Stimulated activated CD8-positive, alpha-beta memory T cell treated with anti-CD3 and anti-CD28 coated beads, Interleukin-12 subunit alpha, Interleukin-12 subunit beta, amount 100 ng/mL, for 4 hours (primary cell): ENCODE results near the gene DCXR.

Source experiments
- DNase-seq: peaks from one replicate; pipeline ENCODE4 v3.0.0-alpha.2; 2020; ENCODE audit warnings: low read depth

The DCXR gene

GRCh38 chr17:82022310-82022980, 15.1 kb downstream of the DCXR start, which contains the start of gene CENPX:
TSS of gene CENPX (minus strand) at chr17:82022878. CDS start at chr17:82022861, 17 bp downstream.
- no peak for DNase-seq

DNA sequence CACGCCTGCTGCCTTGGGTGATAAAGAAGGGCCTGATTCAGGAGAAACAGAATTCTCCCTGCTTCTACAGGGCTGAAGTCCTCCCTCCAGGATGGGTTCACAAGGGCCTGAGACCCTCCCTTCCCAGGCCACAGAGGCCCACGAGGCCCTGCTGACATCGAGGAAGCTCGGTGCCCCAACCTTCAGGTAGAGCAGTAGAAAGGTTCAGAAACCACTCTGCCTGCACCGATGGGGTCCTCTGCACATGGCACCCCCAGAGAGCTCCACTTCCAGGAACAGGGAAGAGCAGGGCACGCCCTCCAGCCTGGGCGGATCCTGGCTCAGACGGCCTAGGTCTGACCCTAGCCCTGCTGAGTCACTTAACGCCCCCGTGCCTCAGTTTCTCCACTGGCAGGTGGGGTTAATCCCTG, 15.6 kb downstream of the DCXR start:
- DNase-seq = no peak

DNA sequence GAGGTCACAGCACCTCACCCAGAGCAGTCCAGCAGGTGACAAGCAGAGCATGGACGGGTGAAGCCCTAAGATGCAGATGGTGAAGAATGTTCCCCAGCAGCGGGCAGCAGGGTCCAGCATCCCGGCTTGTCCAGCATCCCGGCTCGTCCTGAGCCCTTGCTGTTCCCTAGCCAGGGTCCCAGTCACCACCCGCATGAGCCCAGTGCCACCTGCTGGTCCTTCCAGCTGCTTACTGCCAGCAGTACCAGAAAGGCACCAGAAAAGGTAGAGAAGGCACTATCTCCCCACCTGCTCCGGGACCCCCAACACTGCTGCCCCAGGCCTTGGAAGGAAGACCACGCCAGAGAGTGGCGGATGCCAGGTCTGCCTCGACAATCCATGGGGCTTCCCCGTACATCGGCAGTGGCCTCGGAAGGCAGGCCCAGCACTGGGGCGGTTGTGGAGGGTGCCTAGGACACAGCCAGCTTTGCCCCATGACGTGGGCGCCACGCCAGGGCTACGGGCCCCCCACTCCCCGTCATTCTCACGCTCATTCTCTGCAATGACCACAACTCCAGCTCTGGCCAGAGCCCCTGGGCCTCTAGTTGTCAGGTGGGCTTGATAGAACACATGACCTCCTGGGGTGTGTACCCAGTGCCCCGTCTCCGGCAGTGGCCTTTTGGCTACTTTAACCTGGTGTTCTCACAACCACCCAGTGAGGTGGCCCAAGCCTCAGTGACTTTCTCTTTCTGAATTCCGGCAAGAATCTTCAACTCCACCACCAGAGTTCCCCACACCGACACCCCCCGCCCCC, 16.2 kb downstream of the DCXR start:
- peak; percentile 27 for DNase-seq

GRCh38 chr17:82020572-82021106, 16.9 kb downstream of the DCXR start:
- DNase-seq = no peak

GRCh38 chr17:82019690-82020571, 17.6 kb downstream of the DCXR start:
- peak; percentile 27 for DNase-seq

DNA sequence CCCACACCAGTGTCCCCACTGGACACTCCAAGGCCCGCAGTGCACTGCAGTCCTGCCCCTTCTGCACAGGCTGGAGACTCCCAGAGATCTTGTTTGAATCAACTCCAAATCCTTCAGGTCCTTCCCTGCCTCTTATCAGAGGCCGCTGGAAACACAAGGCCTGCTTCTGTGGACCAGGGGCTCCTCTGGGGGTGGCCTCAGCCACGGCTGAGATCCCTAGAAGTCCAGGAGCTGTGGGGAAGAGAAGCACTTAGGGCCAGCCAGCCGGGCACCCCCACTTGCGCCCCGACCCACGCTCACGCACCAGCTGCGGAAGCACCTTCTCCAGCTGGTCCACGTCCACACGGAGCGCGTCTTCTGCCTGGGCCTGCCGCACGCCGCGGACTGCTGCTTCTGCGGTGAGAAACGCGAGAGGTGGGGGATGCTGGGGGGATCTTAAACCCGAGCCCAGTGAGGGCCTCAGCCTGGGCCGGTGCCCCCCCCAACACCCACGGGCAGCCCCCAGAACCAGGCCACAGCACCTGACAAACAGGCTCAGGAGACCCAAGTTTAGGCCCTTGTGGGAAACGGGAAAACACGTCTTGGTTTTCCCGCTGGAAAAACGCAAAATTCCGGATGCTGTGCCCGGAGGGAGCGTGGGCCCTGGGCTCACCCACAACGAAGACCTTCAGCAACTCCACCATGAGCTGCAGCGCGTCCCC, 18.4 kb downstream of the DCXR start:
- DNase-seq = no peak

GRCh38 chr17:82018152-82018988, 19.1 kb downstream of the DCXR start:
- DNase-seq = no peak

GRCh38 chr17:82017612-82018151, 19.8 kb downstream of the DCXR start:
- no peak for DNase-seq

DNA sequence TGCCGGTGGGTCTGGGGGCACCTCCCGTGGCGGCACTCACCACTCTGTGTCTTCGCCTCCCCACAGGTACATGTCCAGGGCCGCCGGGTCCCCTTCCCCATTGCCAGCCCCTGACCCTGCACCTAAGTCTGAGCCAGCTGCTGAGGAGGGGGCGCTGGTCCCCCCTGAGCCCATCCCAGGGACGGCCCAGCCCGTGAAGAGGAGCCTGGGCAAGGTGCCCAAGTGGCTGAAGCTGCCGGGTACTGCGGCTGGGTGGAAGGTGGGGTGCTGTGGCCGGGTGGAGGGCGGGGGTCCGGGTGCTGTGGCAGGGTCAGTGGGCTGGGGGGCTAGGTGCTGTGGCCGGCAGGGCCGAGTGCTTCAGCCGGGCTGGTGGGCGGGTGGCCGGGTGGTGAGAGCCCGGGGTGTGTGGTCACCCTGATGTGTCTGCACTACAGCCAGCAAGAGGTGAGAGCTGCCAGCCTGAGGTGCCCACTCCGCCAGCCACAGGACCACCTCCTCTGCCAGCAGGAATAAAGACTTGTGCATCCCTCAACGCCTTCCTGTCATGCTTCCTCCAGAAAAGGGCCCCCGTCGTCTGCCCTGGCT, 20.5 kb downstream of the DCXR start:
- DNase-seq = no peak

DNA sequence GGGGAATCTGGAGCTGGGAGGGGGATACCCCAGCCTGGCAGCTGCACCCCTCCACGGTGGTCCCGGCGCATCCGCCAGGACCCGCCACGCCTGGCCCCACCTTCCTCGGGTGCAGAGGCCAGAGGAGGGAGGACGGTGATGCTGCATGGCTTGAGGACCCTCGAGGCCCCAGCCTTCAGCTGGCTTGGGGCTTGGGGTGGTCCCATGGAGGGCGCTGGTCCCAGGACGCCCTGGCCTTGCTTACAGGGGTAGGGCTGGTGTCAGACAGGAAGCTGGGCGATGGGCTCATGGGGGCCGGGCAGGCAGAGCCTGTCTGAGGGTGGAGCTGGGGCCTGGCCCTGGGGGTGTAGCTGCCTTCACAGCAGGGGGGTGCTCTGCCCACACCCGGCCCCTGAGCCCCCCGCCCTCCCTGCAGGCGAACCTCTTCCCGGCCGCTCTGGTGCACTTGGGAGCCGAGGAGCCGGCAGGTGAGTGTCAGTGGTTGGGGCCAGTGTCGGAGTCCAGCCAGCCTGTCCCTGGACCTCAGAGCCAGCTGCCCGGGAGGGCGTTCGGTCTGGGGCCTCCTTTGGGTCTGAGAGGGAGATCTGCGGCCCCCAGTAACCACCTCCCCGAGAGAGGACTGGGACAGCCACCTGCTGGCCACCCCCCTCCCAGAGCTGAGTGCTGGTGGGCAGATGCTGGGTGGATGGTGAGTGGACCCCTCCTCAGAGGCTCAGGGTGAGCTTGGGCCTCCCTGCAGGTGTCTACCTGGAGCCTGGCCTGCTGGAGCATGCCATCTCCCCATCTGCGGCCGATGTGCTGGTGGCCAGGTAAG, 21.2 kb downstream of the DCXR start:
- DNase-seq = no peak

GRCh38 chr17:82015311-82015971, 22.1 kb downstream of the DCXR start:
- DNase-seq = no peak

- no peak for DNase-seq
Observed at GRCh38 chr17:82014971-82015310, 22.6 kb downstream of the DCXR start.

- DNase-seq = no peak
Observed at GRCh38 chr17:82014432-82014831, 23.1 kb downstream of the DCXR start.

DNA sequence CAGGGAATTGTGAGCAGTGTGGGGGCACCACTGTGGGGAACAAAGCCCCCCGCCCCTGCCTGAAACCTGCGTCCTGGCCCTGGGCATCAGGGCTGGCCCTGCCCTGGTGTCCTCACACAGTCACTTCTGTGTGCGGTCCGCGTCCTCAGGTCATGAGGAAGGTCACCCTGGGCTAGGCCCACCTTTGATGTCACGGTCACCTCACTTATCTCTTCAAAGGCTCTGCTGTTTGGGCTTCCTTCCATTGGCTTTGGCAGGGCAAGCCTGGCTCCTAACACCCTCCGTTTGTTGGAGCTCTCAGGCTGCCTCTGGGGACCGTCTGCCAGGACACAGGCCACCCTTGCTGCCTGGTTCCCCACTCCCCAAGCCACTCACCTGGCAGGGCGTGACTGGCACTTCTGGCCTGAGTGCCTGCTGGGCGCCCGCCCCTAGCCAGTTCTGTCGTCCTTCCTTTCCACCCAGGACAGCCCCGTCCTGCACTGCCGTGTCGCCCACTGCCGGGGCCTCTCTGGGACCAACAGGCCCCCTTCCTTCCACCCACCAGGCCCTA, 23.6 kb downstream of the DCXR start:
- DNase-seq = no peak

DNA sequence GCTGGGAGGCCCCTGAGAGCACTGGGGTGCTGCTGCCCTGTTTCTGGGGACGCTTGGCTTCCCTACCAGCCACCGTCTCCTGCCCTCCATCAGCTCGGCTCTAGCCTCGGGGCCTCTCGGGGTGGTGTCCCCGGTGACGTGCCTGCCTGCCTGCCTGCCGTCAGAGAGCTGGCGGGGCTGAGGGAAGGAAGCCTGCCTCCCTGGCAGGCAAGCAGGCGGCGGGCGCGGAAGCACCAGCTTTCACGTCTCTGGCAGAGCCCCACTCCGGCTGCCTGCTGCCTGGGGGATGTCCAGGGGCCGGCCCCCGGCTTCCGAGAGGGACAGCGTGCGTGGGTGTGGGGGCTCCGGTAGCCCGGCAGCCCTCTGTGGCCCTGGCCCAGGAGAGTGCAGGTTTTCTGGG, 24.2 kb downstream of the DCXR start:
- DNase-seq = no peak

DNA sequence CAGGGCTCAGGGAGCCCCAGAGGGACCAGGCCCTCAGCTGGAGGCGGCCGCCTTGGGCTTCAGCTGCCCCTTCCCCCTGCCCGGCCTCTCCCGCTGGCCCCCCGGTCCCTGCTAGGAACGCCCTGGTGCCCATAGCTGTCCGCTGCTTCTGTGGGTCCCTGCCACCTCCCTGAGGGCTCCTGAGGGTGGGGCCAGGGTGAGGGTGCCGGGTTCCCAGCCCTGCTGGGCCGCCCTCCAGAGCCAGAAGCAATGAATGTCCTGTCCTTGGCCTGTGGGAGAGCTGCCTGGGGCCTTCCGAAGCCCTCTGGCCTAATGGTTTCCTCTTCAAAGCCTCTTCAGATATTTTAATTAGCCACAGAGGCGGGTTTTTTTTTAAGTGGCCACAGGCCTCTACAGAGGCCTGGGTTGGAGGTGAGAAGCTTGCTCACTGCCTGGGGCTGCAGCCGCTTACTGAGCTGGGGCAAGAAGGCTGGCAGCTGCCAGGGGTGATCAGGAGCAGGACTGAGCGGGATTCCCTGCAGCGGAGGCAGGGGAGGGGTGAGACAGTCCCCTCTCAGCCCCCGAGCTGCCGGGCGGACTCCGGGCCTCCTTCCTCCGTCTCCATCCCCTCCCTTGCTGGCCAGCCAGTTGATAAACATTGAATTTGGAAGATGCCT, 24.7 kb downstream of the DCXR start:
- DNase-seq = no peak

DNA sequence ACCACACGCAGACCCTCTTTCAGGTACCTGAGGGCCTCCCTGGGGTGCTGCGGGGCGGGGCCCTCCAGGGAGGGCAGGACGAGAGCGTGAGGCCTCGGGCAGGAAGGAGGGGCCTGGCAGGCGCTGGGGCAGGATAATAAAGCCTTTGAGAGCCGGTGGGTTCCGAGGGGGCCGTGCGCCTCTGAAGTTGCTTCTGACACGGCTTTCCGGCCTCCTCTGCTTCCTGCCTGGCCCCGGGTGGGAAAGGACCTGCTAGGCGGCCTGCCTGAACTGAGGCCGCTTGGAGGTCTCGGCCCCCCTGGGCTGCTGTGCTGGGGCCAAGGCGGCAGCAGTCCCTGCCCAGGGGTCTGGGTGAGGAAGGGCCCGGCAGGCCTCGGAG, 25.2 kb downstream of the DCXR start:
- no peak for DNase-seq

- no peak for DNase-seq
Observed at GRCh38 chr17:82011617-82012187, 25.8 kb downstream of the DCXR start.
